B cell (primary cell): ENCODE results near the gene GPC5.

ENCODE experiments used
- EZH2 ChIP-seq: IDR thresholded peaks from 2 replicates; pipeline ENCODE4 v1.6.1; 2012; ENCODE audit warnings: borderline replicate concordance, low read depth, mild to moderate bottlenecking, moderate library complexity, low read length; ENCODE audit not compliant: insufficient read depth, poor library complexity, severe bottlenecking
- TF ChIP-seq, protein P1 (sequence below): fragments of 200-600 bp; IDR thresholded peaks from one replicate; pipeline ENCODE4 v1.8.0; 2022; ENCODE audit warnings: antibody characterized with exemption, mild to moderate bottlenecking

DNA sequence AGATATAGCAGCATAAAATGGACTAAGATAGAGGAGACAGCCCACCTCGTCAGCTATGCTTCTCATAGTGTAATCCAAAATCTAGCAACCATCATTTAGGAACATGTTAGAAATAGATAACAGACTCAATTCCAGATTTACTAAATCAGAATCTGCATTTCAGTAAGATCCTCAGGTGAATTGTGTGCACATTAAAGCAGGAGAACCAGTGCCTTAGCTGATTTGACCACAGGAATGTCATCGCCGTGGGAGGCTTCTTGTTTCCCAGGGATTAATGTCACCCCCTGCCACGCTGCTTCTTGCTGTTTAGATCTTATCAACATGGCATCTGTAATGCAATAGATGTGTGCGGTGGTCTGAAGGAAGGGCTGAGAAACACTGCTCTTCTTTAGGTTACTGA is 84.0 kb downstream of the GPC5 start:
- TF ChIP-seq, protein P1, sequence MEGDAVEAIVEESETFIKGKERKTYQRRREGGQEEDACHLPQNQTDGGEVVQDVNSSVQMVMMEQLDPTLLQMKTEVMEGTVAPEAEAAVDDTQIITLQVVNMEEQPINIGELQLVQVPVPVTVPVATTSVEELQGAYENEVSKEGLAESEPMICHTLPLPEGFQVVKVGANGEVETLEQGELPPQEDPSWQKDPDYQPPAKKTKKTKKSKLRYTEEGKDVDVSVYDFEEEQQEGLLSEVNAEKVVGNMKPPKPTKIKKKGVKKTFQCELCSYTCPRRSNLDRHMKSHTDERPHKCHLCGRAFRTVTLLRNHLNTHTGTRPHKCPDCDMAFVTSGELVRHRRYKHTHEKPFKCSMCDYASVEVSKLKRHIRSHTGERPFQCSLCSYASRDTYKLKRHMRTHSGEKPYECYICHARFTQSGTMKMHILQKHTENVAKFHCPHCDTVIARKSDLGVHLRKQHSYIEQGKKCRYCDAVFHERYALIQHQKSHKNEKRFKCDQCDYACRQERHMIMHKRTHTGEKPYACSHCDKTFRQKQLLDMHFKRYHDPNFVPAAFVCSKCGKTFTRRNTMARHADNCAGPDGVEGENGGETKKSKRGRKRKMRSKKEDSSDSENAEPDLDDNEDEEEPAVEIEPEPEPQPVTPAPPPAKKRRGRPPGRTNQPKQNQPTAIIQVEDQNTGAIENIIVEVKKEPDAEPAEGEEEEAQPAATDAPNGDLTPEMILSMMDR, result no peak
- no peak for TF ChIP-seq EZH2
